CD4-positive, alpha-beta T cell (primary cell): Measurements from ENCODE around the gene CCNJL. TPM values are rescaled to one million over a fixed set of nuclear protein-coding genes. Genes with fewer than 3 reads are reported as not detected.

Experiments
- ATAC-seq: fragments of 200-7000 bp; cut with Tn5 transposase; one replicate; pipeline ENCODE4 v1.10.0; 2022; ENCODE audit warnings: mild to moderate bottlenecking; ENCODE audit not compliant: poor library complexity
- CTCF ChIA-PET: fragments of 350-600 bp; sonication (Branson Sonifier 250); formaldehyde crosslinking; loops from one replicate; lab custom pipeline; 2021; ENCODE audit warnings: antibody characterized with exemption, inconsistent platforms; lab: Charles Lee
- POLR2A ChIA-PET: fragments of 350-600 bp; sonication (Branson Sonifier 250); formaldehyde crosslinking; loops from one replicate; lab custom pipeline; 2021; ENCODE audit warnings: antibody characterized with exemption, inconsistent platforms; lab: Charles Lee
- DNase-seq, 14 experiments: peaks; one replicate each; pipeline ENCODE4 v3.0.0-alpha.2; 2013 to 2020; ENCODE audit warnings: mixed read lengths in 2 of 14
- H3K27ac ChIP-seq, 2 donors: one replicate each; pipeline versions ENCODE4 v1.5.1 to v1.7.0; 2013; ENCODE audit warnings: low read length in 2 of 2, low read depth in 1 of 2, mild to moderate bottlenecking in 1 of 2
- H3K27me3 ChIP-seq, 2 experiments: 1 replicate in 1 of 2; 2 replicates in 1 of 2; pipeline versions ENCODE4 v1.6.1 to v1.7.0; 2013; ENCODE audit warnings: low read length in 2 of 2, control low read depth in 1 of 2, mild to moderate bottlenecking in 1 of 2, moderate library complexity in 1 of 2; ENCODE audit not compliant: insufficient read depth in 2 of 2, control insufficient read depth in 1 of 2
- H3K36me3 ChIP-seq: one replicate; pipeline ENCODE4 v1.6.1; 2013; ENCODE audit warnings: low read length, control low read depth; ENCODE audit not compliant: insufficient read depth
- H3K4me1 ChIP-seq: one replicate; pipeline ENCODE4 v1.6.1; 2013; ENCODE audit warnings: low read length, control low read depth; ENCODE audit not compliant: insufficient read depth
- H3K4me3 ChIP-seq: one replicate; pipeline ENCODE4 v1.5.1; 2013; ENCODE audit warnings: mild to moderate bottlenecking, low read length, moderate library complexity
- H3K9me3 ChIP-seq, 2 experiments: 1 replicate in 1 of 2; 2 replicates in 1 of 2; pipeline versions ENCODE4 v1.6.1 to v1.7.0; 2013; ENCODE audit warnings: low read length in 2 of 2, mild to moderate bottlenecking in 2 of 2, control low read depth in 1 of 2, moderate library complexity in 1 of 2; ENCODE audit not compliant: control insufficient read depth in 1 of 2, insufficient read depth in 1 of 2
- H3K27ac Mint-ChIP-seq: one replicate; pipeline ENCODE4 v1.8.0; 2020; ENCODE audit warnings: mixed read lengths
- H3K27me3 Mint-ChIP-seq: one replicate; pipeline ENCODE4 v1.8.0; 2021; ENCODE audit warnings: mixed read lengths
- H3K36me3 Mint-ChIP-seq: one replicate; pipeline ENCODE4 v1.8.0; 2021; ENCODE audit warnings: low read depth, mixed read lengths
- H3K4me1 Mint-ChIP-seq: one replicate; pipeline ENCODE4 v1.8.0; 2021; ENCODE audit warnings: low read depth, mixed read lengths
- H3K4me3 Mint-ChIP-seq: one replicate; pipeline ENCODE4 v1.8.0; 2020; ENCODE audit warnings: mild to moderate bottlenecking, mixed read lengths
- H3K9me3 Mint-ChIP-seq: one replicate; pipeline ENCODE4 v1.8.0; 2020; ENCODE audit warnings: mixed read lengths
- CTCF ChIP-seq: fragments of 200-600 bp; IDR thresholded peaks from one replicate; pipeline ENCODE4 v1.8.0; 2022; ENCODE audit warnings: antibody characterized with exemption, mild to moderate bottlenecking
- intact Hi-C, 2 experiments: fragments of 100-400 bp; cut with DNase I in 1 of 2; cut with micrococcal nuclease in 1 of 2; formaldehyde crosslinking; loops; one replicate each; pipeline versions ENCODE4 v1.15.1 to v1.9.0; 2023 to 2025; cut with DNase I, micrococcal nuclease
- total RNA-seq, 174 experiments: library from RNA in 2 of 174; stranded (reverse) in 2 of 174; gene quantifications; one replicate each; pipeline ENCODE4 v1.2.3 and lab custom pipeline; 2021 to 2026

Gene CCNJL
- total RNA-seq, 2 experiments from 2014 or later, result not detected

- CTCF ChIA-PET, result no interaction called here
- H3K36me3 ChIP-seq, result no peaks in the 10 kb centered on the region
- H3K4me3 ChIP-seq, result no peak overlapping the region
- H3K27ac ChIP-seq, result no peak overlapping the region
- no peaks in the 10 kb centered on the region for H3K4me1 ChIP-seq
- POLR2A ChIA-PET, result no interaction called here
- Mint-ChIP-seq H3K4me3 (no peak overlapping the region), H3K9me3 (no peaks in the 10 kb centered on the region), H3K4me1 (no peaks in the 10 kb centered on the region), H3K27me3 (no peaks in the 10 kb centered on the region), H3K27ac (no peak overlapping the region), H3K36me3 (no peaks in the 10 kb centered on the region)
- no peaks in the 10 kb centered on the region for H3K27me3 ChIP-seq
- no peak for ATAC-seq
- intact Hi-C loops, result no loop called here
- peaks cover 0 to 4% of the 10 kb centered on the region in 2 experiments for H3K9me3 ChIP-seq
- no peak for DNase-seq
- TF ChIP-seq CTCF, result no peak
Measured at GRCh38 chr5:160262151-160263074, 50.0 kb downstream of the CCNJL start.

GRCh38 chr5:160260881-160261815 lies 51.2 kb downstream of the CCNJL start:
- Mint-ChIP-seq H3K27ac (no peak overlapping the region), H3K4me3 (no peak overlapping the region), H3K36me3 (no peaks in the 10 kb centered on the region), H3K4me1 (no peaks in the 10 kb centered on the region), H3K9me3 (no peaks in the 10 kb centered on the region), H3K27me3 (no peaks in the 10 kb centered on the region)
- intact Hi-C loops, result no loop called here
- Histone ChIP-seq H3K4me3 (no peak overlapping the region), H3K4me1 (no peaks in the 10 kb centered on the region), H3K9me3 (peaks cover 0 to 4% of the 10 kb centered on the region in 2 experiments), H3K36me3 (no peaks in the 10 kb centered on the region), H3K27me3 (no peaks in the 10 kb centered on the region), H3K27ac (no peak overlapping the region)
- no peak for ATAC-seq
- DNase-seq, result peak in 2 of 14 experiments; percentile 25 to 35
- TF ChIP-seq CTCF, result no peak
- ChIA-PET CTCF (no interaction called here), POLR2A (no interaction called here)

- no peak overlapping the region for H3K27ac Mint-ChIP-seq
- no peaks in the 10 kb centered on the region for H3K27me3 Mint-ChIP-seq
- no peak for DNase-seq
Measured at GRCh38 chr5:160260006-160260775, 52.2 kb downstream of the CCNJL start.

More at GRCh38 chr5:160260006-160260775, 52.2 kb downstream of the CCNJL start:
- POLR2A ChIA-PET, result no interaction called here
- no peak for ATAC-seq
- intact Hi-C loops, result no loop called here
- H3K36me3 Mint-ChIP-seq, result no peaks in the 10 kb centered on the region
- Histone ChIP-seq H3K27ac (no peak overlapping the region), H3K36me3 (no peaks in the 10 kb centered on the region), H3K27me3 (no peaks in the 10 kb centered on the region), H3K9me3 (peaks cover 0 to 4% of the 10 kb centered on the region in 2 experiments), H3K4me3 (no peak overlapping the region), H3K4me1 (no peaks in the 10 kb centered on the region)
- no peak for TF ChIP-seq CTCF
- H3K4me1 Mint-ChIP-seq, result no peaks in the 10 kb centered on the region
- CTCF ChIA-PET, result no interaction called here
- H3K4me3 Mint-ChIP-seq, result no peak overlapping the region
- no peaks in the 10 kb centered on the region for H3K9me3 Mint-ChIP-seq
